Measurements from ENCODE around the gene CARNS1.

The CARNS1 gene, protein sequence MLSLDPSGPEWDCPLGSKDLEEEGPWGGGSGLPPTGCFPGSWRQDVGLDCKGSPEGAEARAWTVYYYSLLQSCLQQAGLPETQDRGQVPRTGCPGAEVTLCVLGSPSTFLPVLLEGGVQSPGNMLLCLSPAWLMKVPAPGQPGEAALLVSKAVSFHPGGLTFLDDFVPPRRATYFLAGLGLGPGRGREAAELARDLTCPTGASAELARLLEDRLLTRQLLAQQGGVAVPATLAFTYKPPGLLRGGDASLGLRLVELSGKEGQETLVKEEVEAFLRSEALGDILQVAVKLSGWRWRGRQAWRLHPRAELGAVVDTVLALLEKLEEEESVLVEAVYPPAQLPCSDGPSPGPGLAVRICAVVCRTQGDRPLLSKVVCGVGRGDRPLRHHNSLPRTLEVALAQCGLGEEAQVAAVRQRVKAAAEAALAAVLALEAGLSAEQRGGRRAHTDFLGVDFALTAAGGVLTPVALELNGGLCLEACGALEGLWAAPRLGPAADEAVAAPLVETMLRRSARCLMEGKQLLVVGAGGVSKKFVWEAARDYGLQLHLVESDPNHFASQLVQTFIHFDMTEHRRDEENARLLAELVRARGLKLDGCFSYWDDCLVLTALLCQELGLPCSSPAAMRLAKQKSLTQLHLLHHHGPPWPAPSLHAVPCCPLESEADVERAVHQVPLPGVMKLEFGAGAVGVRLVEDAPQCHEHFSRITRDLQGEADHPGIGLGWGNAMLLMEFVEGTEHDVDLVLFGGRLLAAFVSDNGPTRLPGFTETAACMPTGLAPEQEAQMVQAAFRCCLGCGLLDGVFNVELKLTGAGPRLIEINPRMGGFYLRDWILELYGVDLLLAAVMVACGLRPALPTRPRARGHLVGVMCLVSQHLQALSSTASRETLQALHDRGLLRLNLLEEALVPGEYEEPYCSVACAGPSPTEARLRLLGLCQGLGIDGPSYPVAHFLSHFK

DNA sequence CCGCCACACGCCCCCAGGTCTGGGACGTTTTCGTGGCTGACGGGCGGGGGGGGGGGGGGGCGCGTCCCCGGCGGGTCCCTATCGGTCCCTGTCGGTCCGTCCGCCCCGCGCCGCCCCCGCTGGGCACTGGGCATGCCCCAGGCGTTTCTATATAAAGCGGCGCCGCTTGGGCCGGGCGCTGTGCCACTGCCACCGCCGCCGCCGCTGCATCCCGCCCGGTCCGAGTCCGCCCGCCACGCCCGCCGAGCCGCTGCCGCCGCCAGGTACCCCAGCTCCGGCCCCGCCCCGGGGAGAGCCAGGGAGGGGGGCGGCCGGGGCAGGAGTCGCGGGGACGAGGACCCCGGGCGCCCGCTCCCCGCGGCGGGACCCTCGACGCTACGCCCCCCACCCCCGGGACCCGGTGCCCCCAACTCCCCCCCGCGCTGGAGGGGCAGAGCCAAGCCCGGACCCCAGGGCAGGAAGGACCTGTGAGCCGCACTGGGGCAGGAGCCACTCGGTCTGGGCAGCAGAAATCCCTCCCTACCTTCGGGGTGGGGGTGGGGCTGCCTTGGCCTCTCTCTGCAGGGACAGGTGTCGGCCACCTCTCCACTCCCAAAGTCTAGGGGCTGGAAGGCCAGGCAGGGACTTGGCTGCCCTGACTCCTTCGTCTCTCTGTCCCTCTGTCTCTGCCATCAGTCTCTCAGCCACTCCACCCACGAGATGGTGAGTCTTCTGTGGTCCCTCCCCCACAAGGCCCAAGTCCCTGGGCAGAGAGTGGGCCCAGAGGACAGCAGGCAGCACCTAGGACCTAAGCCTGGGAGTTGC lies at the start of gene CARNS1:
Gene CARNS1 (plus strand): TSS at position 178 of the 804 bp plus-strand sequence. CDS start 522 bp downstream, at position 700.
- DNase-seq (ENCODE audit: low spot score): no peak

DNA sequence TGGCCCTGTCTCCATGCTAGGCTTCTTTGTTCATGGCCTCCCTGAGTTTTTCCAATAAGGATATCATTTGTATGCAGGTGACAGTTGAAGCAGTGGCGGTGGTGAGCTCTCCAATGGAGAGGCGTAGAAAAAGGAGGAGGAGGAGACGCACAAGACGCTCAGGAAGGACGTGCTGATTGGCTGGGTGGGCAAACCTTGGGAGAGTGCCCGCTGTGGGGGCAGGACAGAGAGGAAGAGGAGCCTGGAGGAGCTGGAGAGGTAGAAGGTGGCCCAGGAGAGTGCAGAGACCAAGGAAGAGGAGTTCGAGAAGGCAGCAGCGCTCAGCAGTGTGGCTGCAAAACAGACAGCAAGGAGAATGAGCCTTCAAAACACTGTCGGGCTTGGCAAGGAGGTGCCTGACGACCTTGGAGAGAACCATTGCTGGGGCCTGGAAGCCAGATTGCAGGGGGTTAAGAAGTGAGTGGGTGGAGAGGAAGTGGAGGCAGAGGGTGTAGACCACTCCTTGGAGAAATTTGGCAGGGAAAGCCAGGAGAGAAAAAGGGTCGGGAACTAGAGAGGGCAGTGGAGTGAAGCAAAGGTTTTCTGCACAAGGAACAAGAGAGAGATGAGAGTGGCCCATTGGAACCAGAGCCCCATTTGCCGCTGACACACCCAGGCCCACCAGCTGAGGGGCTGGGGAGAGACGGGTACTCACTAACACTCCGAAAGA lies 49.6 kb upstream of the CARNS1 start:
- no peak for DNase-seq (ENCODE audit: low spot score)

DNA sequence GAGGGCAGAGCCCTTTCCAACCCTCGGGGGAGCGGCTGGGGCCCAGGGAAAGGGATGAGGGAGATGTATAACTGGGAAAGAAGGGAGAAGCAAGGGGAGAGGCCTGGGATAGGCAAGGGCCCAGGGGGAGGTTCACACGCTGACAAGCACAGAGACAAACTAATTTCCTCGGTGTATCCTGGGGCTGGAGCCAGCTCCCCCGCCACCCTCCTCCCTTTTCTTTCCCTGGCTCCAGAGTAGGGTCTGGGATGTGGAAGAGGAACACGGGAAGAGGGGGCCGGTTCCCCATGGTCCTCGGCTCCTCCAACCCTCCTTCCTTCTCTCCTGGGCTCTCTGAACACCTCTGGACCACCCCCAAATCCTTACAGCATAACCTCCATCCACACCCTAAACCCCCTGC lies 48.9 kb upstream of the CARNS1 start:
- no peak for DNase-seq (ENCODE audit: low spot score)

DNA sequence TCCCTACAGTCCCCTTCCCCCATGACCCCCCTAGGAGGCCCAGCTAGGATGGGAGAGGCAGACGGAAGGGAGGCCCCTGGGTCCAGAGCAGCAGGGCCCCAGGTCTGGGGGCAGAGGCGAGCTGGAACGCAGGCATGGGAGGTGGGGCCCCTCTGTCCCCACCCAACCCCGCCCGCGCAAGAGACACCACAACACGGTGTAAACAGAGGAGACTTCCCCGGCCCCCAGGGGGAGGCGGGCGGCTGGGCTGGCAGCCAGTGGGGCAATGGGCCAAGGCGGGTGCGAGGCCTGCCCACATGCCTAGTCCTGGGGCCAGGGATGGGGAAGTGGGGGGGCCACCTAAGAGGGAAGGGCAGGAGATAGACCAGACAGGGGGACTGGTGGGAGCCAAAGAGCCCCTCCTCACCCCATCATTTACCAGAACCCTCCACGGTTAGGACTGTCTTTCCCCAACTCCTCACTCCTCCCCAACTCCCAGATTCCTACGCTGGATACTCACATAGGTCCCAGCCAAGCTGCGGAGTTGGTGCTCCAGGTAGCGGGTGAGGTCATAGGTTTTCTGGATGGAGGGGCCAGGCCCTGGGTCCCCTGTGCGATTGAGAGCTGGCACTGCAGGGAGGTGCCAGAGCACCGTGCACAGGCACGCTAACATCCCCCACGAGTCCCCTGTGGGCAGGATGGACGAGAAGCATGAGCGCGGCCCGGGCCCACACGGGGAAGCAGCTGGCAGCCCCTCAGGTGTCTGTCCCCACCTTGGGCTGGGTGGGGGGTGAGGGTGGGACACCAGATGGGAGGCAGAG lies 48.3 kb upstream of the CARNS1 start:
- no peak for DNase-seq (ENCODE audit: low spot score)

DNA sequence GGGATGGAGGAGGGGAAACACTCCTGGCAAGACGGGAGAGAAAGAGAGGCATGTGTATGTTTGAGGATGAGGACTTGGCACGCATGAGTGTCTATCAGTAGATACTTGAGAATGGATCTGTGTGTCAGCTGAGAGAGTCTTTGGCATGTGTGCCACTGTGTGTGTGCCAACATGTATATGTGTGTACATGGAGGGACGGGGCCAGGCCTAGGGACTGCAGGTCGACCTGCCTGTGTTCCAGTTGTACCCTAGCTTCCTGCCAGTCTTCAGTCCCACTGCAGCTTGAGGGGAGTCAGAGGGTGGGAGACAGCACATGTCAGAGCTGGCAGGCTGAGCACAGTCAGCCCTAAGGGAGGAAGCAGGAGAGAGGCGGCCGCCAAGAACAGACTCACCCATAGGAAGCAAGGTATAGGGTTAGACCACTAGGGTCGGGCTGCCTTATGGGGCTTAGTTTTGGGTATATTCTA lies 47.7 kb upstream of the CARNS1 start:
- no peak for DNase-seq (ENCODE audit: low spot score)

DNA sequence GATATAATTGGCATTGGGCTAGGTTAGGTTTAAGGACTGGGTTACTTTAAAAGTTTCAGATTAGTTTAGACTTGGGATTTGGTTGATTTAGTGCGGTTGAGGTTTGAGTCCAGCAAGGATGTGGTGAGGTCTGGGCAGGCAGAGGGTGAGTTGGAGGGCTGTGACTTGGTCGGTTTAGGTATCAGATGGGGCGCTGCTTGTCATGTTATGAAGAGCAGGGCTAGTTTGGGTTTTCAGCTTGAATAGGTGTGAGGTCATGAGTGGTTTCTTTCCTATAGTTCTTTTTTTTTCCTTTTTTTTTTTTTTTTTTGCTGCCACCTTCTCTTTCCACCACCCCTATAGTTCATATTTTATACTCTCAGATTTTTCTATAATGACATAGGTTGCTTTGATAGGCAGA lies 46.9 kb upstream of the CARNS1 start:
- DNase-seq (ENCODE audit: low spot score): no peak

DNA sequence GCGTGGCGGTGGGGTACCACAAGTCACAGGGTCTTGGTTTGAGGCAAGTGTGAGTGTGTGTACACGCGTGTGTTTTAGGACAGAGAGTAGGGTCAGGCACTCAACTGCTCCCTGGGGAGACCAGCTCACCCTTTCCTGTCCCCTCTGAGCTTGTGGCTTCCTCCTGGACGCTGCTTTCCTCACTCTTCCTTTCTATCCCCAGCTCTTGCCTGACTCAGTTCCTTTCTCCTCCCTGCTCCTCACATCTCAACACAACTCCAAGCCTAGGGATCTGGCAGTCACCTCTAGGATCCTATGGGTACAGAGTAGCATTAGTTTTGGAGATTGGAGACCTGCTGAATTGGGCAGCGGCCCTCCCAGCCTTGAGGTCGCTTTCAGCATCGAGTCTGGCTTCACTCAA lies 46.2 kb upstream of the CARNS1 start:
- no peak for DNase-seq (ENCODE audit: low spot score)

DNA sequence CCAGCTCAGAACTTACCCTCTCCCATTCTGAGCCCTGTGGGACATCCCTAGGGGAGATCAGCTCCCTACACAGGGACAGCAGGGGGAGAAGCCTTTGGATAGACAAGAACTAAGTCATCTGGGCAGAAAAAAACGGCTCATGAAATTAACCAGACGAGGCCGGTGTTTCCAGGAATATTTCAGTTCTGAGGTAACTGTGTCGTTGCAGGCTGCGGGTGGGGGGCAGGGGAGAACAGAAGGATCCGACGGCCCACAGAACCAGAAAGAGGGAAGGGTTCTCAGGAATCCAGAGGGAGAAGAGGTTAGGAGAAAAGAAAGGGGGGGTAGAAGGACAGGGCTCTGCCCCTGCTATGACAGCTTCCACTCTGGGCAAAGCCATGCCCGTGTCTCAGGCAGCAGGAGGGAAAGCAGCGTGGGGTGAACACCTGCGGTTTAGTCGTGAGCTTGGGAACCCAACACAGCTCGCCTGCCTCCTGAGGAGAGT lies 45.6 kb upstream of the CARNS1 start:
- no peak for DNase-seq (ENCODE audit: low spot score)

DNA sequence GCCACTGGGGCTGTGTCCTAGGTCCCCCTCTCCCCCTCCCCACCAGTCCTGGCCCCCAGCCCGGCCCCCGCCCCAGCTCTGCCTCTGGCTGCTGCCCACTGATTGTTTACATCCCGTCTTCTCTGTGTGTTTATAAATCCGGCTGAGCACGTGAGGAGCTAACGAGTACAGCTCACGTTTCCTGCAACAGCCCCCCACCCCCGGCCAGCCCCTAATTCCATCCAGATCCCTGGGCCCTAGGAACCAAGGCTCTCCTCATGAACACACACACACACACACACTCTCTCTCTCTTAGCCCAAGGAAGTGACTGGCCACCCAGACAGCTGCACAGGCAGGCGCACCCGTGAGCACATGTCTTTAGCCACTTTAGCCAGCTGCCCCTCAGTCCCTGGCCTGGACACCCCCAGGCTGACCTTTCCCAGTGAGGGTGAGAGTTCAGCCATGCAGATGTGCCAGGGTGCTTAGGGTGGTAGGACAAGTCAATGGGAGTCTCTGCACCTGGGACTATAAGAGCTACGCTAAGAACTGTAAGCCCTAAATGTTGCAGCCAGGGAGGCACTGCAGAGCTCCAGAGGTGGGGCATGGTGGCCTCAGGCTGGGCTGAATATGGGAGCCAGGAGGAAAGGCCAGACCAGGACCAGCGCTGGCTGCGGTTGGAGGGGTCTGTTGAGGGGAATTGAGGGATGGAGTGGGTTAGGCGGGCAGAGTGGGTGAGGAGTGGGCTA lies 45.0 kb upstream of the CARNS1 start:
- DNase-seq (ENCODE audit: low spot score): no peak

DNA sequence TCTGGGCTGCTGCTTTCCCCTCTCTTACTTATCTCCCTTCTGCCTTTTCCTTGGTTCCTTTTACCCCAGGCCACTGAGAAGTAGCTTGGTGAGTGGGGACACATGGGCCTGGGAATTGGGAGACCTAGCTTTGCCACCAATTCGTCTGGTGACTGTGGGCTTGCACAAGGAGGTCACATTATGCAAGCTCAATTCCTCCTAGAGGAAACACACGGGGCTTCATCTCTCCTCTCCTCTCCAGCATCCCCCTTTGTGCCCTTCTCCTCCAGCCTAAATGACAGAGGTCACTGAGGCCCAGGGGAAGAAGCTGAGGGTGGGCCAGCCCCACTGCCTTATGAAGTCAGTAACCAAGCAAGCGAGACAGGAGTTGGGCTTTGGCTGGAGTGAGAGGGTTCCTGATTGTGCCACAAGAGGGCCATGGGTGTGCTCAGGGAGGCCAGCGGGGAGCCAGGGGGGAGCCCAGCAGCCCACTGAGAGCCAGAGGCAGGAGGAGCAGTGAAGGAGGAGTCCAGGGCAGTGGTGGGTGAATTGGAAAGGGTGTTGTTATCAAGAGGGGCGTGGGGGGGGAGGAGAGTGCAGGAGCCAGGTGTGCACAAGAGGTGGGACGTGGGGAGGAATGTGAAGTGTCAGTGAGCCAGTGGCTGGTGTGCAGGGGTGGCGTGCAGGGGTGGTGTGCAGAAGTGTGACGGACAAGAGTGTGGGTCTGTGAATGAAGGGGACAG lies 44.1 kb upstream of the CARNS1 start:
- peak; percentile 75 for DNase-seq (ENCODE audit: low spot score)

DNA sequence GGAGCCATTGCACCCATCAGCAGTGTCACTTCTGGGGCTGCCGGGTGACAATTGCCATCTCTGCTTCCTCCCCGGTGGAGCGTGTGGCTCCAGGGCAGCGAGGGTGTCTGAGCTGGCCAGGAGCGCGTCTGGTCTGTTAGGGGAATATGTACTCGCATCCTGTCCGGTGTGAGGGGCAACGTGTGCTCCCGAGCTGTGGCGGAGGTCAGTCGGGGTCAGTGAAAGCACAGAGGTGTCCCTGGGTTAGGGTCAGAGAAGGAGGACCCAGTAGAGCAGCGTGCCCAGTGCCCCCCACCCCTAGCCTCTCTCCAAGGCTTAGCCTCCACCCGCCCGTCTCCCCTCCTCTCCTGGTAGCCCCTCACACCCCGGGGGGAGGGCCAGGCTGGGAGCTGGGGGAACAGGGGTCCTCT lies 43.6 kb upstream of the CARNS1 start:
- no peak for DNase-seq (ENCODE audit: low spot score)

DNA sequence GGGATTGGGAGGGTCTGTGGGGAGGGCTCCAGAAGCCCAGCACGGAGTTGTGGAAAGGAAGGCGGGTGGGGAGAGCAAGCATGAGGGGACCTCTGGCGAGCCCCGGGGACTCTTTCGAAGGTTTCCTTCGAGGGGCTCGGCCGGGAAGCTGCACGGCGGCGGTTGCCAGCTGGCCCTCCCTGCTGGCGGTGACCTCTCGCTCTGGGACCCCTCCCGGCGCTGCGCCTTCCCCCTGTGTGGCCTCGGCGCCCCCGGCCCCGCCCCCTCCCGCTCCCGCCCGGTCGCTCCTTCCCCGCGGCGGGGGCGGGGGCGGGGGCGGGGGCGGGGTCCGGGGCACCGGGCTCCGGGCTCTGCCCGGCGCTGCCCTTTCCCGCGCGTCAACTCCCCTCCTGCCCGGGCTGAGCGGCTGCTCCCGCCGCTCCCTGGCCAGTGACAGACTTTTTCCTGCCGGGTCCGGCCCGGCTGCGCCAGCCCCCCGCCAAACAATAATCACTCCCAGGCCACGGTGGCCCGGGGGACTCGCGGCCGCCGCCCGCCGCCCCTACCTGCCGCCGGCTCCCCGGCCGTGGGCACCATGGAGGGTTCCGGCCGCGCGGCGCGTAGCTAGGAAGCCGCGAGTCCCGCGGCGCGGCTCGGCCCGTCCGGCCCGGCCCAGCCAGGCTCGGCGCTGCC lies 43.0 kb upstream of the CARNS1 start:
- DNase-seq (ENCODE audit: low spot score): peak; percentile 26

DNA sequence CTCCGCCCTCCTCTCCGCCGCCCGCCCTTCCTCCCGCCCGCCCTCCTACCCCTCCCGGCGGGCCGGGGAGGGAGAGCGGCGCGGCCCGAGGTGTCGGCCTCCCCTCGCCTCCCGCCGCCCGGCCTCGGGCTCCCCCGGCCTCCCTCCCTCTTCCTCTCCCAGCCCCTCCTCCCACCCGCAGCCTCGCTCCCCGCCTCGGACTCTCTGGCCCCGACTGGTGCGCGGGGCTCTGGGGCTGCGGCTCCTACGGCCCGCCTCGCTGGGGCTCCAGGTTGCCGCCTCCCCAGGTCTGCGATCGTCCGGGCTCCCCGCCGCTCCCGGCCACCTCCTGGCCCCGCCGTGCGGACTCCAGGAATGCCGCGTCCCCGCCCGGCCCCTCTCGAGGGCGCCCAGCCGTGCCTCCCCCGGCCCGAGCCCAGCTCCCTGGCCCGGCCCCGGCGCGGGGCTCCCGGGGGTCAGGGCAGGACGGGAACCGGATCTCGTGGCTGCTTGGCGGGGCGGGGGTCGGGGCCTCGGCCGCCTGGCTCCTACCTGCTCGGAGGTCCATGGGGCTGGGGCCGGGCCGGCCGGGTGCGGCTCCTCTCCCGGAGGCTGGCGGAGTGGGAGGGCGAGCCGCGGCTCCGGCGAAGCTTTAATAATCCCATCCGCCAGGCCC lies 42.4 kb upstream of the CARNS1 start, which contains the start of gene CLCF1:
Gene CLCF1 (minus strand): TSS at position 606 of the 655 bp plus-strand sequence. CDS start 59 bp downstream, at position 547.
- DNase-seq (ENCODE audit: low spot score): peak; percentile 58

DNA sequence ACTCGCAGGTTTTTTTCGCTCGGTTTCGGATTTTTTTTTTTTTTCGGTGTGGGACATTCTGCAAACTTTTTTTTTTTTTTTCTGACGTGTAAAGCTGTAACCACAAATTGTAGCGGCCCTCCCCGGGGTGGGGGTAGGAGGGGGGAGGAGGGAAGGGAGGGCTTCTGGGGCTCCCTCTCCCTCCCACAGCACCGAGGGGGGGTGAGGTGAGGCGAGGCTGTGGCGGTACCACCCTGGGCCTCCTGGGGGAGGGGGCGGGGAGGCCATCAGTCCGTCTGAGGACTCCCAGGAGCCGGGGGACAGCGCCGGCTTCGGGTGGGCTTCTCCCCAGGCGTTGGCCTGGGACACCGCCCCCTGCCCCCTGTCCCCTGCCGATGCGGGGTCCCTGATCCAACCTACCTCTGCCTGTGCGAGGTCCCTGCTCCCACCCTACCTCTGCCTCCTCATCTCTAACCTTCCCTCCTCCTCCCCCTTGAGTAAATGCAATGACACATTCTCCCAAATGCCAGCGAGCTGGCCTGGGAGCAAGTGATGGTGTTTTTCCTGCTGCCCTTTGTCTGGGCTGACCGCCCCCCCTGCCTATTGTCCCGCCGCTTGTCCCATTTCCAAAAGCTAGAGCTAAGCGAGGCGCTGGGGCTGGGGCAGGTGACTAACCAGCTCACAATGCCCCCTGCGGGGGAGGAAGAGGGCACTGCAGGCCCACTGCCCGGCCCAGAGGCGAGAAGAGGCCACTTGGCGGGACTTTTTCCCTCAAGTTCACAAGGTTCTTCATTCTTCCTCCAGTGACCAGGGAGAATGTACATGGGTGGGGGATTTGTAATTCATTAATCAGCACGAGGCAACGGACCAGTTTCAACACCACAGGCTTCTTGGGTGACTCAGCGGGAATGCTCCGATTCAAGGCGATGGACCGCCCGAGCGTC lies 41.6 kb upstream of the CARNS1 start:
- peak; percentile 95 for DNase-seq (ENCODE audit: low spot score)

DNA sequence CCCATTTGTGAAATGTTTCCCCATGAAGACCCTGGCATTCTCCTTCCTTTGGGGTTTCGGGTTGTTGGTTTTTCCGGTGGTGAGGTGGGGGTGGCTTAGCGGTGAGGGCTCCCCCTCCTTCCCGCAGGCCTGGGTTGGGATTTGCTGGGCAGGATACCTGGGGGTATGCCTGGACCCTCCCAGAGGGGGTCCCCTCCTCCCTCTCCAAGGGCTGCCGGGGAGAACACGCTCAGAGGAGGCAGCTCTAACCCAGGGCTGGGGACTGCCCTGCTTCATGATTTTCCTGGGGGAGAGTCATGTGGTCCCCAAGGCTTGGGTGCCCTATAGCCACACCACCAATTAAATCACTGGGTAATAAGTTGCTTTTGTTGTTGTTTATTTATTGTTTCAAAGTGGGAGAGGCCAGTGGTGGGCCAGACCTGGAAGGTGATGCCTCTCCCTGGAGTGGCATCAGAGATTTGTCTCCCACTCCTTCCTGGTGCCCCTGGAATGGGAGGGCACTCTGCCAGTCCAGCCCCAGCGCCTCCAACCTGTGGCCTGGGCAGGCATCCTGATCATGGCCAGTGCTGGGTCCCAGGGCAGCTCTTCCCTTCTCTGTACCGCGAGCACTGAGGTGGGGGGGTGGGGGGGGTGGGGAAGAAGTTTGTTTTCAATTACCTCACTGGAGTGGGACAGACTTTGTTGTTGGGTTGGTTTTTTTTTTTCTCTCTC lies 40.8 kb upstream of the CARNS1 start:
- DNase-seq (ENCODE audit: low spot score): peak; percentile 31
